Ishikawa (cell line): ENCODE measurements around the gene NCR3LG1.

ENCODE experiments used
- CREB1 ChIP-seq: IDR thresholded peaks from 2 replicates; pipeline ENCODE4 v1.6.1; 2012; ENCODE audit warnings: low read depth
- FOXM1 ChIP-seq: IDR thresholded peaks from 2 replicates; pipeline ENCODE4 v1.6.1; 2012; ENCODE audit warnings: low read depth, borderline replicate concordance
- TAF1 ChIP-seq: IDR thresholded peaks from 2 replicates; pipeline ENCODE4 v1.6.1; 2012; ENCODE audit warnings: low read depth, mild to moderate bottlenecking
- TEAD4 ChIP-seq: IDR thresholded peaks from 2 replicates; pipeline ENCODE4 v1.6.1; 2012
- ZBTB7A ChIP-seq: IDR thresholded peaks from 2 replicates; pipeline ENCODE4 v1.6.1; 2012; ENCODE audit warnings: low read depth
- TF ChIP-seq, protein P1 (sequence below): IDR thresholded peaks from 2 replicates; pipeline ENCODE4 v1.6.1; 2012

DNA sequence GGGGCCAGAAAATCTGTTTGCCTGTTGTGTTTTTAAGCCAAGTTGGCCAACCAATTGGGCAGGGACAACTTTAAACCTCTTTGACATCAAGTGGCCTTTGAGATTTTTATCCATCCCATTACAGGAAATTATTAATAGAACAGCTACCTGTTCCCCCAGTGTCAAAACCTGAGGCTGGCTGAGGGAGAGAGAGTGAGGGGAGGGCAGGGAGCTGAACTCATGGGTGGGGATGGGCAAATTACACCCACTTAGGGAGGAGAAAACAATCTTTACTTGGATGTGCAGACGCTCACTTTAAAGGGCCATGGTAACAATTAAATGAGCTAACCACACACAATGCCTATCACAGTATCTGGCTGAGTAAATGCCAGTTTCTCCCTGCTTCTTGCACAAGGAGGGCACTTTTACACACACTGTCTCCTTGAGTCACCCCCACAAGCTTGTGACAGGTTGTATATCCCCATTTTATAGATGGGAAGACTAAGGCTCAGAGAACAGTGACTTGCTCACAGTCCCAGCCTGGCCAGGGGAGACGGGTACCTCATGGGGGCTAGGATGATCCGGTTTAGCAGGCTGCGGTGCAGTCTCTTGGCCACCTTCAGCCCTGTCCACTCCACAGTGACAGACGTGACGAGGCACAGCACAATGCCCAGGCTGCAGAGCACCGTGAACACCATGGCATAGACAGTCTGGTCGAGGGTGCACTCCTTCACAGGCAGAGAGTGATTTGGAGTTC is 54.6 kb downstream of the NCR3LG1 start:
- TF ChIP-seq FOXM1 (no peak), TAF1 (no peak), ZBTB7A (no peak), TEAD4 (no peak), CREB1 (no peak)
- TF ChIP-seq, protein P1, sequence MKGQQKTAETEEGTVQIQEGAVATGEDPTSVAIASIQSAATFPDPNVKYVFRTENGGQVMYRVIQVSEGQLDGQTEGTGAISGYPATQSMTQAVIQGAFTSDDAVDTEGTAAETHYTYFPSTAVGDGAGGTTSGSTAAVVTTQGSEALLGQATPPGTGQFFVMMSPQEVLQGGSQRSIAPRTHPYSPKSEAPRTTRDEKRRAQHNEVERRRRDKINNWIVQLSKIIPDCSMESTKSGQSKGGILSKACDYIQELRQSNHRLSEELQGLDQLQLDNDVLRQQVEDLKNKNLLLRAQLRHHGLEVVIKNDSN, result no peak
